TTC549 (cell line): ENCODE measurements around the gene RABGAP1.
A peak's percentile ranks its signal among the peaks of the same experiment; 100 is the strongest.
"Not testable (repeated sequence)": the region's sequence is repeated elsewhere in the genome, so short reads cannot be mapped to it uniquely, and the experiment has no call there.

Experiments used
- FAIRE-seq: peaks from 2 replicates; lab custom pipeline; 2012; peaks lifted over from hg19 to GRCh38; lab: Jason Lieb, UNC

RABGAP1 gene

DNA sequence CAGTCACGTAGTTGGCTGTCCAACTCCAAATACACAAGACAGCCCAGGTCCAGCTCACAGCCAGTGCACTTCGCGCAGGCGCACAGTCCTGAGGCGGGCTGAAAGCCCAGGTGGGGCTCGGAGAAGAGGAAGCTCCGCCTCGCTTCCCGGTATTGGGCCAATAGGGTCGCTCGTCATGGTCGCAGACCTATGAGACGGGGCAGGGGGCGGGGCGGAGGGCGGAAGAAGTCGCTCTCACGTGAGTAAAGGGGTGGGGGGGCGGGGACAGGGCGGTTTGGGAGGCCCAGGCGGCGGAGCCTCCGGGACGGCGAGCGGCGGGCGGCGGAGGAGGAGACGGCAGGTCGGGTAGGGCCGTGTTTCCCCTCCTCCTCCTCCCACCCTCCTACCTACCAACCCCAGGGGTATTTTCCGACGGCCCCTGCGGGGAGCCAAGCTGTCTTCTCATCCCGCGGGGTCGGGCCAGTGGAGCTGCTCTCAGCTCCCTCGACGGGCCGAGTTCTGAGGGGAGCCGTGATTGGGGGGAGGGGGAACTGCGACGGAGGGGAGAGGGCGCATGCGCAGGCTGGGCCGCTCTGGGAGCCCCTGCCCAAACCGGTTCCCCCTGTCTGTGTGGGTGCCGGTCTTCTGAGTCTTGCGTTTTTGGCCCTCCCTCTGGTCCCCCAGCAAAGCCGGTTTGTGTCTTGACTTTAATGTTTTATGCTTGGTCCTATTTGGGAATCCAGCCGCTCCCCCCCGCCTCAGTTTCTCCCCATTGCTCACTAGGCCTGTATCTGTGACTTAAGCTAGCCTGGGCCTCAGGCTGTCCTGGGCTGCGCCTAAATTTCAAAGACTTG lies at the start of gene RABGAP1:
RABGAP1 (plus strand) TSS at position 272 of the 833 bp plus-strand sequence. CDS start 16,040 bp downstream, outside the sequence.
- no peak for FAIRE-seq

DNA sequence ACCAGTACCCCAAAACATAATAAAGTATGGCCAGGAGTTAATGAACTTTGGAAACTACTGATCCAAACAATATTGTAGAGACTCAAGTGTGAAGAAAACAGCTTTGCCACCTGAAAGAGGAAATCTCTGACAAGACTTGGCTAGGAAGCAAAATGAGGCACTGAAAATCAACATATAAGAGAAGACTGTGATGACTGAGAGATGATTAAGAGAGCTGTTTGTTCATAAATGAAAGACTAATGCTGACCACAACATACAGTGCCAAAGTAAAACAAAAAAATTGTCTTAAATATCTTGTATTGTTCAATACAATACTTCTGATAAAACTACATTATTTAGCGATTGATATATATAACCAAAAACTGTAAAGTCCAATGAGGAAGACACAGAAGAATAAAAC lies 42.9 kb upstream of the RABGAP1 start:
- FAIRE-seq: no peak

- FAIRE-seq: no peak
Observed at GRCh38 chr9:122900791-122901190, 40.0 kb upstream of the RABGAP1 start.

DNA sequence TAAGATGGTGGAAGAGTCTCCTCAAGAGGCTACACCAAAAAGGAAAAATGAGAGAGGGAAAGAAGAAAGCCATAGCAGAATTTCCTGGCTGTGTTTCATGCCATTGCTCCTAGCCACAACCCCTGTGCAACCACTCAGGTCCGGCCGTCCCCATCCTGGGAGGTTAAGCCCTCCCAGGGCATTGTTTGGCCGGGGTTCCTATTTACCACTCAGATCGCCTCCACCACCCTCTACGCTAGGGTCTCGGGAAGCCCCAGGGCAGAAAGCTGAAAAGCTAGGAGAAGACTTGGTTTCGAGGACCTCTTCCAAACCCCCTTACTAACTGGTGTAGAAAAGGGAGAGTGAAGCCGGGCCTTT lies 36.4 kb upstream of the RABGAP1 start:
- FAIRE-seq: no peak

DNA sequence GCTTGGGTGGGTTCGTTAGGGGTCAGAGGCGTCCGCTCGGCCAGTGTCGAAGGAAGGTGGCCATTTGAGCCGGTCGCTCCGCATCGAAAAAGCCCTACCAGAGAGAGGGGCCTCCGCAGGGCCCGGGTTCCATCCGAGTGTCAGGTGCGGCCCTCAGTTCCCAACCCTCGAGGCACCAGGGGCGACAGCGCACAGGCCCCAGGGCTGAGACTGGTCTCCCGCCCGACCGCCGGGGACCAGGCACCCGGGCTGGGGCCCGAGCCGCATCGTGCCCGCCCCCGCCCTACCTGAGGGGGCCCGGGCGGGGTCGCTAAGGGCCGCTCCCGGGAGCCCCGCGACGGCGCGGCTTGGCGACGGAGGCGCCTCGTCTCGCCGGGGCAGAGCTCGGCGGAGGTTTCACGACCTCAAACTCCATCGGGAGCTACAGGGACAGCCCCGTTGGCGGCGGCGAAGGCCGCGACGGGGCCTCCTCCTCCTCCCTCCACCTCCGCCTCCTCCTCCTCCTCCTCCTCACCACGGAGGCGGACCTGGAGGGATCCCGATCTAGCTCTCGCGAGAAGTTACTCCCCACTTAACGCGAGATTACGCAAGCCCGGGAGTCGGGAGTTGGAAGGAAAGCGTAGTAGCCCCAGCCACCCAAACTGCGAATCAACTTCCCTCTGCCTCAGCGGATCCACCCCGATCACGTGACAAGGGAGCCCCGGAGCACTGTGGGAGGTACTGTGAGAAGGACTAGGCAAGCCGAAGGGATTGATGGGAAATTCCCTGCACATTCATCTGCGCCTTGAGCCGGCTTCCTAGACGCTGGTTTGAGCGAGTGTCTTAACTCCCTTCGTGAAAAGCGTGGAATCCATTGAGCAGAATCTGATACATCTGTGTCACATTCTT lies 35.8 kb upstream of the RABGAP1 start, which contains the start of gene RC3H2:
RC3H2 (minus strand) TSS at position 537 of the 888 bp plus-strand sequence. CDS start 7,850 bp downstream, outside the sequence.
- FAIRE-seq: peak; percentile 96

- not testable (repeated sequence) for FAIRE-seq
Observed at GRCh38 chr9:122906122-122906521, 34.7 kb upstream of the RABGAP1 start.

GRCh38 chr9:122912671-122912963 lies 28.2 kb upstream of the RABGAP1 start:
- FAIRE-seq: no peak

GRCh38 chr9:122912964-122913673 lies 27.7 kb upstream of the RABGAP1 start, which contains the start of gene ZBTB6:
TSS of gene ZBTB6 (minus strand) at chr9:122913323. CDS start at chr9:122912072, 1,251 bp downstream.
- peak; percentile 25 for FAIRE-seq

DNA sequence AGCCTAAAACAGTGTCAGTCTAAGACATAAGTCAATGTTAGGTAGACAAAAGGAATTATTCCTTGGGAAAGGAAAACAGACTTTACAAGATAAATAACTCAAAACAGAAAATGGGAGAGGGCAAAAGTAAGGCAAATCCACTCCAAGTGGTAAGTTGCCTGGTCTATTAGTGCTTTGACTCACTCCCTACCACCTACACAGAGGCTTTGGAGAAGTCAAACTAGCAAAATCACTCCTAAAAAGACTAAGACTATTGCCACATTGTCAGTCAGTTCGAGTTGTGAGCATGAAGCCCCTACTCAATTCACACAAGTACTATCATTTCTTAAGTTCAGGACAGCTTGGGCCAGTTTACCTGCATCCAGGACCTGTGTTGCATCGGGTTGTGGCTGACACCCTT lies 22.5 kb upstream of the RABGAP1 start:
- no peak for FAIRE-seq

GRCh38 chr9:122922713-122923112 lies 18.1 kb upstream of the RABGAP1 start:
- no peak for FAIRE-seq

DNA sequence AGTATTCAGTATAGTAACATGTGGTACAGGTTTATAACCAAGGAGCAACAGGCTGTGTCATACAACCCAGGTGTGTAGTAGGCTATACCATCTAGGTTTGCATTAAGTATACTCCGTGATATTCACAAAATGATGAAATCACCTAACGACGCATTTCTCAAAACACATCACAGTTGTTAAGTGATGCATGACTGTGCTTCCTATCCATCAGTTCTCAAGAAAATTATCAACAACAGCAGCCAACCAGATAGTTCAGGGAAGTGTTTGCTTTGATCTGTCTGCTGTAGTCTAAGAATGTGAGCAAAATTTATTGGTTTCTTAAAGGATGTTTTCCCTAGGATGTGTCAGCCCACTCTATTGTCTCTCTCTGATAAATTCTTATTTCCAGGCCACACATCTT lies 16.9 kb upstream of the RABGAP1 start:
- FAIRE-seq: no peak

- no peak for FAIRE-seq
Observed at GRCh38 chr9:122929796-122930354, 10.9 kb upstream of the RABGAP1 start.

- no peak for FAIRE-seq
Observed at GRCh38 chr9:122930541-122931225, 10.1 kb upstream of the RABGAP1 start.

GRCh38 chr9:122931226-122932121 lies 9.3 kb upstream of the RABGAP1 start, which contains the start of gene ZBTB26:
TSS of gene ZBTB26 (minus strand) at chr9:122931512. CDS start at chr9:122919934, 11,578 bp downstream.
- peak; percentile 19 for FAIRE-seq

DNA sequence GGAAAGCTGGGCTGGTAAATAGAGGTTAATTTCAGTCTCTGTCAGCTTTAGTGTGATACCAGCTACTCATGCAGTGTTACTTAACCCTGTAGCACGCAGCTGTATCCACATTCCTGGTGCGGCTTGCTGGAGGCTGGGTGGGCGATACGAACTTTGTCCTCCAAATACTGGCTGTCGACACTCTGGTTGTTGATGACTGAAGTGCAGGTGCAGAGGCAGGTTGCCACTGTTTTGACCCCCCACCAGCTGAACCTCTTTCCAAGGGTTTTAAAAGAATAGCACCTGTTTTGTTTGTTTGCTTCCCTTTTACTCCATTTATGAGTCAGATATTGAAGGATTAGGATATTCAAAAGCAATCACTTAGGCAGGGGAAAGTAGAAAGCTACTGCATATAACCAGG lies 4.4 kb upstream of the RABGAP1 start:
- no peak for FAIRE-seq

DNA sequence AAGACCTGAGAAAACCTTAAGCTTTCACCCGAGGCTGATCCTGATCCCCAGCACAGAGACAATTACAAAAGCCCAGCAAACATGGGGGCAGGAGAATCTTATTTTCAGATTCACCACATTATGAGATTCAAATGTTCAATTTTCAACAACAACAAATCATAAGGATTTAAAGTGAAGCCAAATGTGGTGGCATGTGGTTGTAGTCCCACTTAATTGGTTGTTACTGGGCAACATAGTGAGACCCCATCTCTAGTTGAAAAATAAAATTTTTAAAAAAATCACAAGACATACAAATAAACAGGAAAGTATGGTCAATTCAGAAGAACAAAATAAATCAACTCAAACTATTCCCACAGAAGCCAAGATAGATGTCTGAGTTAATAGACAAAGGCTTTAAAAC lies 3.9 kb upstream of the RABGAP1 start:
- no peak for FAIRE-seq

DNA sequence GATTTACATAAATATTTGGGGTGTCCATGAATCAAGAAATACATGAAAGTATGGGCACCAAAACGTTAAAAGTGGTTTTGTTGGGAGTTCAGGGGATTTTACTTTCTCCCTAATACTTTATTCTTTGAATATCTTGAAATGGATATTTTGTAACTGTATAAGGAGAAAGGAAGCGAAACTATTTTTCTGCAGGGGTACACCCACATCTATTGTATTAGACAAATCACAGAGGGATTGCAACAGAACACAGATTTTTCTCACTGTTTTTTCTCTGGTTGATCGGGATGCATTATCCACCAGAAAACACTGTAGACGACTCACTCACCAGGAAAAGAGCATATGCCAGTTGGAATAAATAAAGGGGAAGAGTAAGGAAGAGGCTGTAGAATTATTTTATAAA lies 1.2 kb upstream of the RABGAP1 start:
- FAIRE-seq: no peak

- FAIRE-seq: no peak
Observed at GRCh38 chr9:122940454-122940748, 419 bp upstream of the RABGAP1 start.

GRCh38 chr9:122941582-122942234 lies 888 bp downstream of the RABGAP1 start:
- no peak for FAIRE-seq
